Naive thymus-derived CD4-positive, alpha-beta T cell (primary cell): ENCODE results near the gene ZNF423. TPM values are rescaled to one million over a fixed set of nuclear protein-coding genes. Genes with fewer than 3 reads are reported as not detected.

Source experiments
- ATAC-seq: fragments of 150-1000 bp; cut with Tn5 transposase; 2 replicates; pipeline ENCODE4 v1.10.0; 2021; ENCODE audit warnings: mild to moderate bottlenecking, moderate library complexity
- CTCF ChIA-PET: fragments of 350-600 bp; sonication (Branson Sonifier 250); formaldehyde crosslinking; loops from one replicate; lab custom pipeline; 2021; ENCODE audit warnings: antibody characterized with exemption; lab: Charles Lee
- POLR2A ChIA-PET: fragments of 350-600 bp; sonication (Branson Sonifier 250); formaldehyde crosslinking; loops from one replicate; lab custom pipeline; 2021; ENCODE audit warnings: antibody characterized with exemption, inconsistent platforms; lab: Charles Lee
- DNase-seq, 9 donors: peaks; one replicate each; pipeline versions ENCODE4 v3.0.0 to v3.0.0-alpha.2; 2020 to 2022; ENCODE audit warnings: mixed read lengths in 1 of 9
- H3K27ac ChIP-seq: one replicate; pipeline ENCODE4 v1.7.0; 2013; ENCODE audit warnings: mild to moderate bottlenecking, low read depth, low read length, moderate library complexity
- H3K27me3 ChIP-seq, 2 donors: one replicate each; pipeline ENCODE4 v1.7.0; 2013; ENCODE audit warnings: low read length in 2 of 2, mild to moderate bottlenecking in 2 of 2, moderate library complexity in 2 of 2; ENCODE audit not compliant: control insufficient read depth in 2 of 2, insufficient read depth in 2 of 2
- H3K36me3 ChIP-seq, 3 experiments: 1 replicate in 2 of 3; 2 replicates in 1 of 3; pipeline ENCODE4 v1.7.0; 2013; ENCODE audit warnings: low read length in 3 of 3, mild to moderate bottlenecking in 3 of 3, moderate library complexity in 1 of 3; ENCODE audit not compliant: insufficient read depth in 3 of 3, control insufficient read depth in 2 of 3
- H3K4me1 ChIP-seq, 2 donors: one replicate each; pipeline ENCODE4 v1.7.0; 2013; ENCODE audit warnings: low read length in 2 of 2, mild to moderate bottlenecking in 2 of 2, moderate library complexity in 1 of 2; ENCODE audit not compliant: control insufficient read depth in 2 of 2, insufficient read depth in 2 of 2
- H3K4me3 ChIP-seq: 2 replicates; pipeline ENCODE4 v1.7.0; 2013; ENCODE audit warnings: mild to moderate bottlenecking, low read length
- H3K9me3 ChIP-seq, 3 experiments: 1 replicate in 2 of 3; 2 replicates in 1 of 3; pipeline ENCODE4 v1.7.0; 2013; ENCODE audit warnings: low read length in 3 of 3; ENCODE audit not compliant: control insufficient read depth in 2 of 3
- H3K27ac Mint-ChIP-seq, 9 donors: one replicate each; pipeline ENCODE4 v1.8.0; 2020 to 2022; ENCODE audit warnings: mixed read lengths in 9 of 9, mild to moderate bottlenecking in 8 of 9, moderate library complexity in 5 of 9, inconsistent platforms in 2 of 9
- H3K27me3 Mint-ChIP-seq, 5 donors: one replicate each; pipeline ENCODE4 v1.8.0; 2021 to 2022; ENCODE audit warnings: mixed read lengths in 5 of 5, mild to moderate bottlenecking in 1 of 5
- H3K36me3 Mint-ChIP-seq, 5 donors: one replicate each; pipeline ENCODE4 v1.8.0; 2020 to 2022; ENCODE audit warnings: mixed read lengths in 5 of 5, mild to moderate bottlenecking in 3 of 5, inconsistent platforms in 1 of 5
- H3K4me1 Mint-ChIP-seq, 7 donors: one replicate each; pipeline ENCODE4 v1.8.0; 2020 to 2022; ENCODE audit warnings: mixed read lengths in 7 of 7, mild to moderate bottlenecking in 3 of 7, inconsistent platforms in 1 of 7
- H3K4me3 Mint-ChIP-seq, 10 donors: one replicate each; pipeline ENCODE4 v1.8.0; 2020 to 2022; ENCODE audit warnings: mild to moderate bottlenecking in 10 of 10, mixed read lengths in 10 of 10, moderate library complexity in 6 of 10, inconsistent platforms in 2 of 10
- H3K9me3 Mint-ChIP-seq, 11 donors: one replicate each; pipeline ENCODE4 v1.8.0; 2020 to 2022; ENCODE audit warnings: mixed read lengths in 11 of 11, mild to moderate bottlenecking in 4 of 11, inconsistent platforms in 1 of 11, moderate library complexity in 1 of 11
- intact Hi-C, 2 donors: fragments of 100-400 bp; cut with micrococcal nuclease; formaldehyde crosslinking; loops; one replicate each; pipeline ENCODE4 v1.15.1; 2023
- polyA plus RNA-seq, 2 donors: library from polyadenylated mRNA; unstranded; fragments of 300-500 nt; fragmentation: Illumina TruSeq; gene quantifications; one replicate each; pipeline ENCODE4 v1.2.3, GENCODE V29; 2021
- total RNA-seq, 6 experiments: library from RNA in 5 of 6; stranded (reverse) in 5 of 6; gene quantifications; 1 replicate in 5 of 6; 2 replicates in 1 of 6; pipeline ENCODE4 v1.2.3 and lab custom pipeline; 2021 to 2026

Gene ZNF423
- total and polyA plus RNA-seq, 7 experiments from 2014 or later, result not detected

- H3K4me1 ChIP-seq, result no peaks in the 10 kb centered on the region
- H3K27ac ChIP-seq, result no peak overlapping the region
- CTCF ChIA-PET, result no interaction called here
- H3K27me3 ChIP-seq, result no peaks in the 10 kb centered on the region
- Mint-ChIP-seq H3K9me3 (no peaks in the 10 kb centered on the region), H3K27ac (no peak overlapping the region), H3K27me3 (peaks cover 0 to 22% (median 4%) of the 10 kb centered on the region in 5 donors), H3K4me1 (no peaks in the 10 kb centered on the region), H3K4me3 (no peak overlapping the region), H3K36me3 (no peaks in the 10 kb centered on the region)
- no peaks in the 10 kb centered on the region for H3K9me3 ChIP-seq
- H3K4me3 ChIP-seq, result no peak overlapping the region
- H3K36me3 ChIP-seq, result no peaks in the 10 kb centered on the region
- ATAC-seq (no peak), DNase-seq (no peak)
- intact Hi-C loops, result no loop called here
- POLR2A ChIA-PET, result no interaction called here
These were observed 34.8 kb downstream of the ZNF423 start for GRCh38 chr16:49821156-49821555.

GRCh38 chr16:49817754-49818507 is 38.0 kb downstream of the ZNF423 start:
- ATAC-seq (no peak), DNase-seq (no peak)
- peaks cover 0 to 11% (median 4%) of the 10 kb centered on the region in 5 donors for H3K27me3 Mint-ChIP-seq
- no peak overlapping the region for H3K4me3 ChIP-seq
- intact Hi-C loops, result no loop called here
- H3K4me1 Mint-ChIP-seq, result peaks cover 0 to 2% (median 0%) of the 10 kb centered on the region in 7 donors
- no peaks in the 10 kb centered on the region for H3K27me3 ChIP-seq
- H3K36me3 Mint-ChIP-seq, result no peaks in the 10 kb centered on the region
- no peaks in the 10 kb centered on the region for H3K9me3 ChIP-seq
- CTCF ChIA-PET, result no interaction called here
- no peaks in the 10 kb centered on the region for H3K9me3 Mint-ChIP-seq
- H3K4me1 ChIP-seq, result no peaks in the 10 kb centered on the region
- H3K27ac ChIP-seq, result no peak overlapping the region
- no peak overlapping the region for H3K27ac Mint-ChIP-seq
- no peak overlapping the region for H3K4me3 Mint-ChIP-seq
- H3K36me3 ChIP-seq, result no peaks in the 10 kb centered on the region
- POLR2A ChIA-PET, result no interaction called here

GRCh38 chr16:49816875-49817274 is 39.0 kb downstream of the ZNF423 start:
- H3K4me3 ChIP-seq, result no peak overlapping the region
- no peaks in the 10 kb centered on the region for H3K36me3 ChIP-seq
- H3K4me1 ChIP-seq, result no peaks in the 10 kb centered on the region
- H3K27me3 ChIP-seq, result no peaks in the 10 kb centered on the region
- no peak overlapping the region for H3K27ac Mint-ChIP-seq
- no peaks in the 10 kb centered on the region for H3K9me3 Mint-ChIP-seq
- no peak overlapping the region for H3K4me3 Mint-ChIP-seq
- H3K27me3 Mint-ChIP-seq, result peaks cover 0 to 6% (median 4%) of the 10 kb centered on the region in 5 donors
- DNase-seq, result no peak
- intact Hi-C loops, result no loop called here
- ChIA-PET POLR2A (no interaction called here), CTCF (no interaction called here)
- no peaks in the 10 kb centered on the region for H3K9me3 ChIP-seq
- ATAC-seq, result no peak
- H3K27ac ChIP-seq, result no peak overlapping the region
- peaks cover 0 to 2% (median 0%) of the 10 kb centered on the region in 7 donors for H3K4me1 Mint-ChIP-seq
- H3K36me3 Mint-ChIP-seq, result no peaks in the 10 kb centered on the region

GRCh38 chr16:49811644-49812334 is 44.1 kb downstream of the ZNF423 start:
- H3K27ac Mint-ChIP-seq, result no peak overlapping the region
- Histone ChIP-seq H3K27ac (no peak overlapping the region), H3K9me3 (no peaks in the 10 kb centered on the region), H3K36me3 (no peaks in the 10 kb centered on the region), H3K27me3 (no peaks in the 10 kb centered on the region), H3K4me3 (no peak overlapping the region), H3K4me1 (no peaks in the 10 kb centered on the region)
- H3K27me3 Mint-ChIP-seq, result no peaks in the 10 kb centered on the region
- peaks cover 0 to 2% (median 0%) of the 10 kb centered on the region in 7 donors for H3K4me1 Mint-ChIP-seq
- intact Hi-C loops, result no loop called here
- no peak overlapping the region for H3K4me3 Mint-ChIP-seq
- DNase-seq (no peak), ATAC-seq (no peak)
- CTCF ChIA-PET, result no interaction called here
- H3K36me3 Mint-ChIP-seq, result no peaks in the 10 kb centered on the region
- no peaks in the 10 kb centered on the region for H3K9me3 Mint-ChIP-seq
- POLR2A ChIA-PET, result no interaction called here

- Mint-ChIP-seq H3K36me3 (no peaks in the 10 kb centered on the region), H3K4me1 (peaks cover 0 to 2% (median 0%) of the 10 kb centered on the region in 7 donors), H3K9me3 (no peaks in the 10 kb centered on the region), H3K27ac (no peak overlapping the region), H3K4me3 (no peak overlapping the region), H3K27me3 (no peaks in the 10 kb centered on the region)
- Histone ChIP-seq H3K4me1 (no peaks in the 10 kb centered on the region), H3K36me3 (no peaks in the 10 kb centered on the region), H3K4me3 (no peak overlapping the region), H3K27me3 (no peaks in the 10 kb centered on the region), H3K27ac (no peak overlapping the region), H3K9me3 (no peaks in the 10 kb centered on the region)
- ChIA-PET POLR2A (no interaction called here), CTCF (no interaction called here)
- ATAC-seq, result no peak
- no peak for DNase-seq
- intact Hi-C loops, result no loop called here
These were observed 45.1 kb downstream of the ZNF423 start for GRCh38 chr16:49810831-49811230.

GRCh38 chr16:49809561-49809960 is 46.4 kb downstream of the ZNF423 start:
- Histone ChIP-seq H3K4me3 (no peak overlapping the region), H3K27ac (no peak overlapping the region), H3K4me1 (no peaks in the 10 kb centered on the region), H3K27me3 (no peaks in the 10 kb centered on the region), H3K36me3 (no peaks in the 10 kb centered on the region), H3K9me3 (no peaks in the 10 kb centered on the region)
- Mint-ChIP-seq H3K4me1 (peaks cover 0 to 2% (median 0%) of the 10 kb centered on the region in 7 donors), H3K9me3 (no peaks in the 10 kb centered on the region), H3K27me3 (no peaks in the 10 kb centered on the region), H3K4me3 (no peak overlapping the region), H3K36me3 (no peaks in the 10 kb centered on the region), H3K27ac (no peak overlapping the region)
- intact Hi-C loops, result no loop called here
- no peak for ATAC-seq
- ChIA-PET POLR2A (no interaction called here), CTCF (no interaction called here)
- no peak for DNase-seq

DNA sequence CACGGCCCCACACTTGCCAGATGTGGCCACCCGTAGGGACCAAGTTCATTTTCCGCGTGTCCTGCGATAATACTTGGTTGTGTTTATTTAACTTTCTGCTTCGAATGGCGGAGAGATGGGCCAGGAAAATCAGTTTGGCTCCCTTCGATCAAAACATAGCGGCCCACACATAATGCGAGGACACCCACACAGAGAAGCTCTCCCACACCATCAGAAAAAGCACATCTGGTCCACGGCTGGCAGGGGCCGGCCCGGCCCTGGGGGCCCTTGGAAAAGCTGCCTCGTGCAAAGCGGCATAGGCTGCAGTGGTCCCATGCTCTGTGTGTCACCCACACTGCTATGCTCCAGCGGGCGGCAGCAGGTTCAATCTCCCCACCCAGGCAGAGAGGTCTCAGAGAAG is 46.9 kb downstream of the ZNF423 start:
- H3K27ac ChIP-seq, result no peak overlapping the region
- H3K4me3 ChIP-seq, result no peak overlapping the region

More for the DNA sequence above, 46.9 kb downstream of the ZNF423 start:
- H3K27ac Mint-ChIP-seq, result no peak overlapping the region
- Histone ChIP-seq H3K27me3 (no peaks in the 10 kb centered on the region), H3K9me3 (no peaks in the 10 kb centered on the region), H3K4me1 (no peaks in the 10 kb centered on the region), H3K36me3 (no peaks in the 10 kb centered on the region)
- no peak for DNase-seq
- H3K9me3 Mint-ChIP-seq, result no peaks in the 10 kb centered on the region
- CTCF ChIA-PET, result no interaction called here
- POLR2A ChIA-PET, result no interaction called here
- no peak for ATAC-seq
- H3K4me1 Mint-ChIP-seq, result peaks cover 0 to under 1% (median 0%) of the 10 kb centered on the region in 7 donors
- no peaks in the 10 kb centered on the region for H3K36me3 Mint-ChIP-seq
- intact Hi-C loops, result no loop called here
- no peaks in the 10 kb centered on the region for H3K27me3 Mint-ChIP-seq
- no peak overlapping the region for H3K4me3 Mint-ChIP-seq
